HL-60 (cell line): ENCODE results near the gene CDC42BPG.

ENCODE experiments used
- DNase-seq, 2 experiments: peaks; one replicate each; pipeline ENCODE4 v3.0.0-alpha.2; 2010 to 2020; ENCODE audit warnings: low read depth in 1 of 2, low spot score in 1 of 2
- H3K27ac ChIP-seq: fragments of 250-450 bp; sonication (Bioruptor Pico); replicated peaks from 2 replicates; pipeline ENCODE4 v1.5.1; 2020; ENCODE audit warnings: mild to moderate bottlenecking, moderate library complexity
- H3K27me3 ChIP-seq: fragments of 250-450 bp; sonication (Bioruptor Pico); 2 replicates; pipeline ENCODE4 v1.5.1; 2021; ENCODE audit warnings: mild to moderate bottlenecking, moderate library complexity; ENCODE audit not compliant: insufficient read depth, poor library complexity, severe bottlenecking
- H3K4me3 ChIP-seq: replicated peaks from 2 replicates; pipeline ENCODE4 v1.5.1; 2011; ENCODE audit warnings: mild to moderate bottlenecking, control low read depth, low read length; ENCODE audit not compliant: insufficient read depth
- CTCF ChIP-seq: IDR thresholded peaks from one replicate; pipeline ENCODE4 v1.5.1; 2011; ENCODE audit warnings: low read length, control low read depth, inconsistent platforms; ENCODE audit not compliant: insufficient read depth
- GABPA ChIP-seq: IDR thresholded peaks from 2 replicates; pipeline ENCODE4 v1.6.1; 2012; ENCODE audit warnings: low read depth
- POLR2AphosphoS5 ChIP-seq: IDR thresholded peaks from 2 replicates; pipeline ENCODE4 v1.6.1; 2012; ENCODE audit warnings: low read depth
- REST ChIP-seq: IDR thresholded peaks from 2 replicates; pipeline ENCODE4 v1.6.1; 2012; ENCODE audit warnings: low read depth; ENCODE audit not compliant: insufficient replicate concordance
- SPI1 ChIP-seq: IDR thresholded peaks from 2 replicates; pipeline ENCODE4 v1.6.1; 2012; ENCODE audit warnings: low read depth, mild to moderate bottlenecking, borderline replicate concordance

CDC42BPG gene

GRCh38 chr11:64851831-64852351, 7.4 kb upstream of the CDC42BPG start:
- H3K27me3 ChIP-seq = no peaks in the 10 kb centered on the region
- no peak overlapping the region for H3K27ac ChIP-seq
- TF ChIP-seq GABPA (no peak), SPI1 (no peak), CTCF (no peak), REST (no peak), POLR2AphosphoS5 (no peak)
- no peak overlapping the region for H3K4me3 ChIP-seq
- DNase-seq = no peak

GRCh38 chr11:64850979-64851567, 6.6 kb upstream of the CDC42BPG start:
- no peak; the same call in 1 of the 2 replicates for TF ChIP-seq POLR2AphosphoS5
- no peaks in the 10 kb centered on the region for H3K27me3 ChIP-seq
- H3K4me3 ChIP-seq = no peak overlapping the region
- DNase-seq = no peak
- H3K27ac ChIP-seq = no peak overlapping the region; the same call in 1 of the 2 replicates

- Histone ChIP-seq H3K4me3 (no peak overlapping the region), H3K27ac (no peak overlapping the region), H3K27me3 (no peaks in the 10 kb centered on the region)
- TF ChIP-seq GABPA = no peak
- TF ChIP-seq SPI1 = no peak
- TF ChIP-seq POLR2AphosphoS5 = no peak
- no peak for TF ChIP-seq REST
- no peak for TF ChIP-seq CTCF
- no peak for DNase-seq
Observed at GRCh38 chr11:64849598-64850356, 5.3 kb upstream of the CDC42BPG start.

GRCh38 chr11:64848826-64849597, 4.6 kb upstream of the CDC42BPG start:
- DNase-seq = peak; percentile 65 to 77
- TF ChIP-seq REST = no peak
- peak; percentile 79; the same call in 1 of the 2 replicates for TF ChIP-seq SPI1
- H3K27ac ChIP-seq = peak overlapping the region; percentile 0
- H3K27me3 ChIP-seq = no peaks in the 10 kb centered on the region
- no peak overlapping the region for H3K4me3 ChIP-seq
